Measurements from ENCODE around the gene MSX1.

MSX1 gene

GRCh38 chr4:4868040-4868757 is 8.7 kb downstream of the MSX1 start:
- H3K79me1 ChIP-seq (ENCODE audit: low read length), result peaks cover 25% of the 10 kb centered on the region
- peak overlapping the region; percentile 77 for H3K18ac ChIP-seq (ENCODE audit: low read length)
- peak overlapping the region; percentile 10 for H2AK5ac ChIP-seq (ENCODE audit: low read length)
- H3K27me3 ChIP-seq (ENCODE audit: insufficient read depth, low read length), result peaks cover 55% of the 10 kb centered on the region
- peaks cover 33 to 52% of the 10 kb centered on the region in 2 experiments for H3K4me1 ChIP-seq (ENCODE audit: control insufficient read depth in 1 of 2, insufficient read depth in 2 of 2, low read length in 2 of 2)
- H3K79me2 ChIP-seq (ENCODE audit: control insufficient read depth, insufficient read depth, low read length, poor library complexity), result no peaks in the 10 kb centered on the region
- H4K8ac ChIP-seq (ENCODE audit: low read depth, low read length), result peak overlapping the region; percentile 79
- H2AFZ ChIP-seq (ENCODE audit: insufficient read depth, low read length, poor library complexity), result peak overlapping the region; percentile 46
- H4K91ac ChIP-seq (ENCODE audit: low read depth, low read length), result peak overlapping the region; percentile 69
- H4K12ac ChIP-seq (ENCODE audit: low read depth, low read length), result no peak overlapping the region
- peak overlapping the region; percentile 10 for H3K4ac ChIP-seq (ENCODE audit: low read depth, low read length)
- H3K4me2 ChIP-seq (ENCODE audit: low read length), result peak overlapping the region; percentile 4
- no peak overlapping the region for H3K27ac ChIP-seq (ENCODE audit: low read depth, low read length)
- peaks cover 0 to 1% of the 10 kb centered on the region in 2 experiments for H3K36me3 ChIP-seq (ENCODE audit: control insufficient read depth in 1 of 2, insufficient read depth in 2 of 2, low read length in 2 of 2)
- no peak overlapping the region for H3K4me3 ChIP-seq (ENCODE audit: low read depth, low read length)
- no peaks in the 10 kb centered on the region for H3K9me3 ChIP-seq (ENCODE audit: insufficient read depth, low read depth, low read length)
- peak overlapping the region; percentile 83 for H2BK12ac ChIP-seq (ENCODE audit: low read length)
- no peak overlapping the region for H3K9ac ChIP-seq (ENCODE audit: low read length)
- H3K23ac ChIP-seq (ENCODE audit: low read length), result no peak overlapping the region
- H2BK5ac ChIP-seq (ENCODE audit: low read depth, low read length, poor library complexity), result peak overlapping the region; percentile 60
- WGBS (ENCODE audit: extremely low coverage, insufficient coverage, insufficient read length), result no CpG with 5 or more reads among the region's 24 CpGs
- no peak for DNase-seq
- peak overlapping the region; percentile 62 for H3K14ac ChIP-seq (ENCODE audit: low read length)
- H2BK120ac ChIP-seq (ENCODE audit: insufficient read depth, low read length, poor library complexity), result peak overlapping the region; percentile 34

DNA sequence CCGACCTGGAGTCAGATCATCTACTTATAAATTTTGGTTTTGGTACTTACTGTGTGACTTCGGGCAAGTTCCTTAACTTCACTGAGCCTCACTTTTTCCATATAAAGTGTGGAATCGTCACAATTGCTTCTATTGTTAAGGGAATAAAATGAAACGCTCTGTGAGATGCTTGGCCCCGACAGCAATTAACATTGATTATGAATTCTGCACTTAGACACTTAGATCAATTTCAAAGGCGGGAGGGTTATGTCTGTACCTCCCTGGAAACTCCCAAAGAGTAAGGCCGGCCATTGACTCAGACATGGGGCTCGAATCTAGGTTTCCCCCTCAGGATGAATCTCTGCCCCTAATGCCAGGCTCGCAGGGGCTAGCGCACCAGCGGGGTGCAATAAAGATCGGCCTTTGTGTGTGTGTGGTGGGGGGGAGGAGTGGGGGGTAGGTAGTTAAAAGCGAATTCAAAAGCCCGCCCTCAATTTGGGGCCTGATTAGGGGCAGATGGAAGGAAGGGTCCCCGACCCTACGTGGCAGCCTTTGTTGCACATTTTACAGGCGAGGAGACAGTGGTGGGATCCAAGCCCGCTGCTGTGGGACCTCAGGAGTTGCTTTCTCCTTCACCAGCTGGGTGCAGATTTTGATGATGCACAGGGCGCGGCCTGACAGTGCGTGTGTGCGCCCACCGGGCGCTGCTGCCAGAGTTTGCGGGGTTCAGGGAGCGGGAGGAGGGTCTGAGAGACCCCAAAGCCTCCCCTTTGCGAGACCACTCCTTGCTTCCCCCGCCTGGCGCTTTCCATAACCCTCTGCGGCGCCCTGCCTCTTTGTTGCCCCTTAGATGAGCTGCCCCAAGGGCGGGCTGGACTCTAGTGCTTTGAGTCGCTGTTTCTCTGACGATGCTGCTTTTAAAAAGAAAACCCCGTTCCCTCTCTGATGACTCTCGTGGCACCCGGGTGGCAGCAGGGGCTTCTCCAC is 9.6 kb downstream of the MSX1 start:
- H2BK5ac ChIP-seq (ENCODE audit: low read depth, low read length, poor library complexity), result no peak overlapping the region
- no CpG with 5 or more reads among the region's 37 CpGs for WGBS (ENCODE audit: extremely low coverage, insufficient coverage, insufficient read length)
- no peak overlapping the region for H3K9ac ChIP-seq (ENCODE audit: low read length)
- DNase-seq, result no peak
- no peak overlapping the region for H3K18ac ChIP-seq (ENCODE audit: low read length)
- peaks cover 33 to 51% of the 10 kb centered on the region in 2 experiments for H3K4me1 ChIP-seq (ENCODE audit: control insufficient read depth in 1 of 2, insufficient read depth in 2 of 2, low read length in 2 of 2)
- H2BK120ac ChIP-seq (ENCODE audit: insufficient read depth, low read length, poor library complexity), result peak overlapping the region; percentile 44
- peaks cover 60% of the 10 kb centered on the region for H3K27me3 ChIP-seq (ENCODE audit: insufficient read depth, low read length)
- no peaks in the 10 kb centered on the region for H3K36me3 ChIP-seq (ENCODE audit: control insufficient read depth in 1 of 2, insufficient read depth in 2 of 2, low read length in 2 of 2)
- peak overlapping the region; percentile 20 for H2BK12ac ChIP-seq (ENCODE audit: low read length)
- H3K79me2 ChIP-seq (ENCODE audit: control insufficient read depth, insufficient read depth, low read length, poor library complexity), result no peaks in the 10 kb centered on the region
- H3K79me1 ChIP-seq (ENCODE audit: low read length), result peaks cover 25% of the 10 kb centered on the region
- no peak overlapping the region for H3K4me3 ChIP-seq (ENCODE audit: low read depth, low read length)
- no peak overlapping the region for H2AFZ ChIP-seq (ENCODE audit: insufficient read depth, low read length, poor library complexity)
- H3K9me3 ChIP-seq (ENCODE audit: insufficient read depth, low read depth, low read length), result no peaks in the 10 kb centered on the region
- H2AK5ac ChIP-seq (ENCODE audit: low read length), result no peak overlapping the region
- peak overlapping the region; percentile 60 for H4K91ac ChIP-seq (ENCODE audit: low read depth, low read length)
- no peak overlapping the region for H3K27ac ChIP-seq (ENCODE audit: low read depth, low read length)
- no peak overlapping the region for H4K12ac ChIP-seq (ENCODE audit: low read depth, low read length)
- peak overlapping the region; percentile 64 for H3K4me2 ChIP-seq (ENCODE audit: low read length)
- H3K23ac ChIP-seq (ENCODE audit: low read length), result no peak overlapping the region
- no peak overlapping the region for H3K14ac ChIP-seq (ENCODE audit: low read length)
- no peak overlapping the region for H3K4ac ChIP-seq (ENCODE audit: low read depth, low read length)
- H4K8ac ChIP-seq (ENCODE audit: low read depth, low read length), result peak overlapping the region; percentile 37

DNA sequence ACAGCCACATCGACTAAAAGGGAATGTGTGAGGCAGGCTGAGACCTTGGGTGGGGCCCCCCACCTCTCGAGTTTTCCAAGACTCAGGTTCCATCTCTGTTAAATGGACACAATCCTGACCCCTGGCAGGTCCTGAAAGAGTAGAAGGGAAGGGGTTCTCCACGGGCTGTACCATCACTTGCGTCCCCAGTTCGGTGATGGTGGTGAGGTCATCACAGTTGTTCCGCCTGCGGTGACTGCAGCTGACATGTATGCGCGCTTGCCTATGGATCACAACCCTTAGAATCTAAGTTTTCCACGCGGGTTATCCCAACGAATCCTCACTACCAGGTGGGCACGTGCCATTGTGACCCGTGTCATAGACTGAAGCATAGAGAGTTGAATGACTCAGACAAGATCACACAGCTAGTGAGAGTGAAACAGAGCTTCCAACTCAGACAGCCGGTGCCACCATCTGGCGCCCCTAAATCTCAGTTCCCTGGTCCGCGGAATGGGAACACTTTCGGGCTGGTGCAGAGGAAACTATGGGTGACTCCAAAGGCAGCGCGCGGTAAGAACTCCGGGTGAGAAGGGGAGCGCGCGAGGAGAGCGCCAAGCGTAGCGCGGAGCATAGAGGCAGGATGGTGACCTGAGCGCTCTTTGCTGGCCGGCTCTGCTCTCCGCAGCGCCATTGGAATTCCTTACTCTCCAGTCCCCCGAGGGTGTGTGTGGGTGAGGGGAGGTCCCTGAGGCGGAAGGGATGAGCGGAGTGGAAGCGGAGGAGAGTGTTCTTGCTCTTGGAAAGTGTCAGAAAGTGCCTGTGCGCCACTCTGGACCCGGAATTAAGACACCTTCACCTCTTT is 10.5 kb downstream of the MSX1 start:
- Histone ChIP-seq H2BK12ac (ENCODE audit: low read length) (peak overlapping the region; percentile 8), H3K9ac (ENCODE audit: low read length) (no peak overlapping the region), H3K4me1 (ENCODE audit: control insufficient read depth in 1 of 2, insufficient read depth in 2 of 2, low read length in 2 of 2) (peaks cover 33 to 46% of the 10 kb centered on the region in 2 experiments), H2BK5ac (ENCODE audit: low read depth, low read length, poor library complexity) (no peak overlapping the region), H3K79me2 (ENCODE audit: control insufficient read depth, insufficient read depth, low read length, poor library complexity) (no peaks in the 10 kb centered on the region), H3K27ac (ENCODE audit: low read depth, low read length) (no peak overlapping the region), H2BK120ac (ENCODE audit: insufficient read depth, low read length, poor library complexity) (no peak overlapping the region), H3K79me1 (ENCODE audit: low read length) (peaks cover 25% of the 10 kb centered on the region), H2AK5ac (ENCODE audit: low read length) (no peak overlapping the region), H3K4ac (ENCODE audit: low read depth, low read length) (no peak overlapping the region), H4K12ac (ENCODE audit: low read depth, low read length) (no peak overlapping the region), H4K91ac (ENCODE audit: low read depth, low read length) (peak overlapping the region; percentile 8), H3K36me3 (ENCODE audit: control insufficient read depth in 1 of 2, insufficient read depth in 2 of 2, low read length in 2 of 2) (no peaks in the 10 kb centered on the region), H3K27me3 (ENCODE audit: insufficient read depth, low read length) (peaks cover 62% of the 10 kb centered on the region), H4K8ac (ENCODE audit: low read depth, low read length) (no peak overlapping the region), H3K4me3 (ENCODE audit: low read depth, low read length) (no peak overlapping the region), H3K23ac (ENCODE audit: low read length) (no peak overlapping the region), H3K4me2 (ENCODE audit: low read length) (peak overlapping the region; percentile 64), H2AFZ (ENCODE audit: insufficient read depth, low read length, poor library complexity) (no peak overlapping the region), H3K14ac (ENCODE audit: low read length) (no peak overlapping the region), H3K9me3 (ENCODE audit: insufficient read depth, low read depth, low read length) (no peaks in the 10 kb centered on the region), H3K18ac (ENCODE audit: low read length) (no peak overlapping the region)
- DNase-seq, result no peak
- no CpG with 5 or more reads among the region's 40 CpGs for WGBS (ENCODE audit: extremely low coverage, insufficient coverage, insufficient read length)
